IPS DF 4.7 (cell line): ENCODE data around the gene LRRC3B.

Source experiments
- DNase-seq: peaks from one replicate; pipeline ENCODE4 v3.0.0-alpha.2; 2013; ENCODE audit warnings: low spot score; ENCODE audit errors: extremely low read depth

The LRRC3B gene

DNA sequence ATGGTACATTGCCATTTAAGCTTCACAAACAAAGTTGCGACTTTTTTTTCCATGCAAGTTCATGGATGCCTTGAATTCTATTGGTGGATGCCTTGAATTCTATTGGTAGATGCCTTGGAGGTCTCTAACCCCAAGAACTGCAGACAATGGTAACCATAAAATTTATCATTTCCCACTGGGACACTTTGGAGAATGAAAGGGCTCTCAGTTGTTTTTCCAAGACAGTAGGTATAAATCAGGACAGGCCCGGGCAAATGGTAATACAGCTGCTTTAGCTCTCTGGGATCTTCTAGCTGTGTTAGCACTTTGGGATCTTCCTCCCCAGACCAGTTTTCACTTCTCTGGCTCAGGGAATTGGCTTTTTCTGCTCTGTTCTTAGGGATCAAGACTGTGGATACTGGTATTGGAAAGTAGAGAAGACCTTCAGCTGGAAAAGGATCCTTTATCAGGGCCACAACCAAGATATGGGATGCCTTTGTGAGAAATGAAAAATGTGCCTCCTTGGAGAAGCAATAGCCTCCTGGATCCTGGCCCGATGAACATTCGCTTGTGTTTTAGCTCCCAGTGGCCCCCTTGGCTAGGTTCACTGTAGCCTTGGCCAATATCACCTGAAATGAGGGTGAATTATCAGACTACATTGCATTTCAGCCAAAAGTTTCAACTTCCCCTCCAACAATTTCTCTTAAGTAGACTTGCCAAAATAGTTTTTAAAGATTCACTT lies 8.3 kb downstream of the LRRC3B start:
- DNase-seq = no peak

DNA sequence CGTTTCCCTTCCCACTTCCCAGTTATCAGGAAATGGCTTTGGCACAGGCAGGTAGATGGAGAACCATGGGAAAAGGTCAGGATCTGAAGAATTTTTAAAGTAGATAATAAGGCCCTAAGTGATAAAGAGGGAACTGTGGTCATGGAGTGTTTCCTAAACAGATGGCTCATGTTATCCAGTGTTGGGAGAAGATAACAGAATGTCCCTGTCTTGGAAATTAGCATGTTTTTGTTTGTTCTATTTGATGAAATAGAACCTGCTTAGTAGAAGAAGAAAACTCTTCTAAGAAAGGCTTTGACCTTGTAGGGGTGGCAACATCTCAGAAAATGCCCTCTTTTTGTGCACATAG lies 8.8 kb downstream of the LRRC3B start:
- DNase-seq = no peak

DNA sequence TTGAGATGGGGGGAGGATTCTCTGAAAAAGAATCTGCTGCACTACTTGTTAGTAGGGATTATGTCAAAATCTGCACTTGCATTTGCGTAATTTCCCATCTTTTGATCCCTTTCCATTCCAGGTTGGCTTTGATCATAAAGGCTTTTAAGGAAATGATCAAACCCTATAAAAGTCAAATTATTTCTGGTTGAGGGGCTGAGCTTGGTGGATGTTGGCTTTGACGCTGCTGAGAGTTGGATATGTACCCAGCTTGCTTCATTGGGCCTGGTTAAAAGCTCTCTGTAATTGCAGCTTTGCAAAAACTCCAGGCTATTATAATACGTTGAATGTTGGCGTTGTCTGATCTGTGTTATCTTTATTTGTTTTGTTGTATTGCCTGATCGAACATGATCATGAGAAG lies 12.0 kb downstream of the LRRC3B start:
- no peak for DNase-seq

DNA sequence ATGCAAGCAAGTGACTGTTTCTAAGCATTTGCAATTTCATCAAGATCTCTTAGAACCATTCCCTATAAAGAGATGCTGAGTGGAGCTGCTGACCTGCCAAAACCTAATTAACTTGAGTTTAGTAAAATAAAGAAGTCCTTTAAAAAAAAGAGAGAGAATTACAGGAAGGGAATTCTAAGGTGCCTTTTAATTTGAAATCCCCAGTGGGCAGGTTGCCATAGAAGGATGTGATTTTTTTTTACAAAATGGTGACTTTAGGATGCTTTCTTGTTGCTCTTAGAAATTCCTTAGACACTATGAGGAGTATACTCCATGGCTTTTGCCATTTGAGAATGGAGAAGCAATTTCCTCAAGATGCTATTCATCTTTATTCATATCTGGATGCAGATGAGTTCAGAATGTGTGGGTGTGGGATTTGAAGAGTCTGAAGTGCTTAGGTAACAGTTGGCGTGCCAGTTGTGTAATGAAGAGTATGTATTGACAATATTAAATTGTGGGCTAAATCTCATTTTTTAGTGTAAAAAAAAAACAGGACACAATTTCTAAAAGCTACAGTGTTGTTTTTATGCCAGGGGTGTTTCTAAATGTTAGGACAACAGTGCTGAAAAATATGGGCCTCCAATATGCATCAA lies 13.6 kb downstream of the LRRC3B start:
- no peak for DNase-seq

DNA sequence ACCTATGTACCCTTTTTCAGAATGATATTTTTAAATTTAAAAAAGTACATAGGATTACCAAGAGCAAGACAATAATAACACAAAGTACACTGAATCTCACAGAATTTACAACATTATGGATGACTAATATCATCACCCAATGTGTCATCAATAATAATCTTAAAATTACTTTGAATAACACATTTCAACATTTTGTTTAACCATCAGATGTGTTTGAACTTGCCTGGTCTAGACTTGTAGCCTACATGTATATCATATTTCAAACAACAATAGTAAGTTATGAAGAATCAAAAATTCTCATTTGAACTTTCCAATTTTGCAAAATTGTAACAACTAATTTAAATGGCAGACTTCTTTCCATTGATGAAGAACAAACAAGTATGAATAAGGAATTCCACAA lies 15.1 kb downstream of the LRRC3B start:
- DNase-seq = no peak

DNA sequence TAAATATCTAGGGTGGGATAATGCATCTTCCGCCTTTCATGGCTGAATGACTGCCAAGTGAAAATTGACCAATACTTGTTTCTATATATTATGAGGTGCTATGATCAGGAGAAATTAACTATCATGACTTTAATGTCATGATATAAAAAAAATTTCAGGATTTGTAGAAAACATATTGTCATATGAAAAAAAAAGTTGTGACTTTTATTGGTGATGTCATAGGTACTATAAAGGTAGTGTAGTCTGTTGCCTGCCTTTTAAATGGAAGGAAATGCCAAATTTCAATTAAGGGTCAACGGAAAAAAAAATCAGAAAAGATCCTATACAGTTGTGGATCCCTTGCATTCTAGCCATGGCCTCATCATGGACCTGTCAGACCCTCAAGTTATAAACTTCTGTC lies 15.5 kb downstream of the LRRC3B start:
- no peak for DNase-seq

DNA sequence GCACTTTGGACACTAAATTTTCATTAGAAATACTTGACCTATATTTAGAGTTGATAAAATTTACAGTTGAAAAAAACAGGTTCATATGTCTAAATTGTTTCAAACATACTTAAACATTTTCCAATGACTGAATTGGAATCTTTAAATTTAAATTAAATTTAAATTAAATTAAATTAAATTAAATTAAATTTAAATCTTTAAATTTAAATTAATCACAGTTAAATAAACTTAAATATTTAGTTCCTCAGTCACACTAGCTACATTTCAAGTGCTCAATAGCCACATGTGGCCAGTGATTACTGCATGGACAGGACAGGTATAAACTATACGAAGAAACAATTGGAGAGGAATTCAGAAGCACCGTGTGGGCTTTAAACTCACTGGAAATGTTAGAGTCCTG lies 16.8 kb downstream of the LRRC3B start:
- no peak for DNase-seq

DNA sequence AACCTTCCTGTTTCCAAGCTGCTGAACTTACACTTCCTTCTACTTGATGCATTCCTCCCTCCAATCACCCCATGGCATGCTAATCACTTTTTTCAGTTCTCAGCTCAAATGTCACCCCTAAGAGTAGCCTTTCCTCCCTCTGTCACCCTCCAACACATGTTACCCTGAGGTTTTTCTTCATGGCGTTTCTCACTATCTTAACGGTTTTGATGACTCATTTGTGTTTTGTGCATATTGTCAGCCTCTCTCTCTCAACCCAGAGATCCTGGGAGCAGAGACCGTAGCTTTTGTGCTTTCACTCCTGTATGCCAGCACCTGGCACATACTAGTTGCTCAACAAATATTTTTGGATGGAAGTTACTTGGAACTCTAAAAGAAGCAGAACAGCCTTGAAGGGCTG lies 24.5 kb downstream of the LRRC3B start:
- no peak for DNase-seq

DNA sequence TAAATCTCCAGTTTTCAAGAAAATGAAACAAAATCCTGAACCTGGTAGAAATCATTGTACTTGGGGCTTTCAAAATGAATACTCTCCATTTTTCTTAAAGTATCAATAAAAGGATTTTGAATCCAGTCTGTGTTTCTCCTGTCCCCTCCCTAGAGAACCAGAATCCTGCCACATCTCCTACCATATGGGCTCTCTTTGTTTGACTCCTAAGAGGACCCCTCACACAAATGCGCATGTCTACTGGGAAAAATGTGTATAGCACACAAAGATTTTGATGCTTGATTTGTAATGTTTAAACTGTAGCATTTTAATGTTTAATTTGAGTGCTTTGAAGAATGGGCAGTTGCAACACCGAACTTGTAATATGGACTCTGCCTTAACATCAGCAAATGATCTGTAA lies 25.9 kb downstream of the LRRC3B start:
- no peak for DNase-seq

DNA sequence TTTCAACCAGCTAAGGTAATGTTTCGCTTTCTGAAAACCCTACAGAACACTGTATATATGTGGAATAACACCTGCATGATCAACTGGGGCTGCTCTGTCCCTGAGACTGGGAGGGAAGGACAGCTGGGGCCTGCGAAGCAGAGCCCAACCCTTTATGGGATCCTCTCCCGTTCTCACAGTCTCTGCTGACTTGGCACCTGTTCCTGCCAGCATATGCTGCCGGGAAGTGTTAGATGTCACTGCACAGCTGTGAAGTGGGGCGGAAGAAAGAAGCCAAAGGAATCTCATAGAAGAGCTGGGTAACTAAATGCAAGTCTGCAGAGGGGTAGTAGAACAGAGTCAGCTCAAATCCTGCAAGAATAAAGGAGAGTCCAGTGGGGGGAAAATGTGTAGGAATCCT lies 29.6 kb downstream of the LRRC3B start:
- DNase-seq = no peak

DNA sequence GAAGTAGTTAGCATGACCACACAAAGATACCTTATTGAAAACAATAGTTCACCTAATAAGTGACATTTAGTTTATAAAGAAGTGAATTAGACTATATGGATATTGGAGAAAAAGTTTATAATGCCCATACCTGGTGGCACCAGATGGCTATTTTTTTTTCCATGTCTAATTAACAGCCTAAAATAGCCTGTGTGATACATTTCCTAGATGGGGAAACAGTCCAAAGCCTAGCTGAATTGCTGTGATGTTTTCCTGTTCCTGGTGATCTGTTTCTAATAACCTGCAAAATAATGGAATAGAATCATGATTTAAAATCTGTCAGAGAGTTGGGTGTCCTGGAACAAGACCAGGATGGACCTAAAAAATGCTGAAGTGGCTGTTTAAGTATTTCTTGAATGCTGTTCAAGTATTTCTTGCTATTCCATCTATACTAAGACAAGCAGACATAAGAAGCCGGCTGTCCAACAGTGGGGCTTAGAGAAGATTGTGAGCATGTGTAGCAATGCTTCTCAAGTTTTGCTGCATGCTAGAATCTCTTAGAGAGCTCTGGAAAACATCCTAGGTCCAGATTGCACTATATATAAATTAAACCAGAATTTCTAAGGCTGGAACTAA lies 31.3 kb downstream of the LRRC3B start:
- DNase-seq = no peak

DNA sequence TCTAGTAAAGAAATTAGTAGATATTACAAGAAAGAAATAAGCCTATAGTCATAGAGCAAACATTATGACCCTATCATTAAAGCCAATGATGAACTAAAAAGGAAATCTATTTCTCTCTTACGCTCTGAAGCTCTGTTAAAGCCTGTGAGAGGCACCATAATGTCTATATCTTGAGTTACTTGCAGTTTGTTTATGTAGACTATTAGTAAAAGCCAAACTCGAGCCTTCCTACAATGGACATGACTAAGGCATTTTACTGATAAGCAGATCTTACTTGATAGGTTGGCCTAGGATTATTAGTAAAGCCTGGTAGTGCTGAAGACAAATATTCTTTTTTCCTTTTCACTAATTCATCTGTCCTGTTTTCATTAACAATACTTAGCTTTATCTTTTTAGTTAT lies 32.7 kb downstream of the LRRC3B start:
- DNase-seq = no peak

DNA sequence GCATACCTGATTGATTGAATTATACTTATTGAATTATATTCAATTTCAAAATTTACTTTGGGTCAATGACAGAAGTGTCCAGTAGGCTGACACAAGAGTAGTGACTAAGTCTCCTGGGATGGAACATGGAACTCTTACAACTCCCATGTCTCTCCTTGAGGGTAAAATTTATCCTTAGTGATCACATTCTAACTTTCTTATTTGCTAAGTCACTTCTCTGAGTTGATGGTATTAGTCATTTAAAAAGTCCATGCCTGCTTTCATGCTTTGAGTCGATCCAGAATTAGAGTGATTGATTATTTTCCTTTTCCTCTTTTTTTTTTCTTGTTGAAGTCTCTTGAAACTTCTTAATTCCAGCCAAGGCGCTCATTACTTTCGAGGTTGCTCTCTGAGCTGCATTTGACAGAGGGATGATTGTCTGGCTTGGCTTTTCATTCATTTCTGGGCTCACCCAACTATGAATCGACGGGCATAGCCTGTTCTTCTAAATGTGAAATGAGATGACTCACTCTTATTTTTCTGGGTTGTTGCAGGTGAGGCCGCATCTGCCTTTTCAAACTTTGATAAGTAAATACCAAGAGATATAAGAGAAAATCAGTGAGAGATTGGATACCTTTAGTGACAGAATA lies 34.9 kb downstream of the LRRC3B start:
- no peak for DNase-seq

DNA sequence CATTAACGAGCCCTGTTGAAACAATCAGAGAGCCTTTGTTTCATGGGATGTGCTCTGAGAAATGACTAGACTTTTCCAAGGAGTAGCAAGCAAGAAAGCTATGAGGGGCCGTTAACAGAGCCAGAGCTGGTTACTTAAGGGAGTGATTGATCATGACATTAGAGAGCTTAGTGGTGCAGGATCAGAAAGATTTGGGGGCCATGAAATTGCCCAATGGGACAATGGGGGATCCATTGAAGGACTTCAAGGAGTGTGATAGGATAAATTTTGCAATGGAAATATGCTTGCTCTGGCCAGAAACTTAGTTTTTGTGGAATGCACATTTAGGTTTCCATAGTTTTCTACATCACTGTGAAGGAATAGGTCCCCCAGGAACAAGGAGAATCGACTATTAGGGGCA lies 45.6 kb downstream of the LRRC3B start:
- no peak for DNase-seq

DNA sequence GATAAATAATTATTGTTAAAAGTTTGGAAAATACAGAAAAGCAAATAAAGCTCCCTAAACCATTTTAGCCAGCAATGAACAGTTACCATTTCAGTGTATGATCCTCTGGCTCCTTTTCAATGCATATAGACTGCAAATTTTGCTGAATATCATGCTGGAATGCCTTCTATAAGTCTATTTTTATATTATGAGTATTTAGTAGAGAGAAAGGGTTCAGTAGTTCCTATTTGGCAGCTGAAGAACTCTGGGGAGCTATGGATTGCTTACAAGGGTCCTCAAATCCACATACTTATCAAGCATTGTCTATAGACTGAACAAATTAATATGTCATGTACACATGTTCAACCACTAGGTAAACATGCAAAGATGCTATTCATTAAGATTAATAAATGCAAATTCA lies 46.1 kb downstream of the LRRC3B start:
- DNase-seq = no peak

DNA sequence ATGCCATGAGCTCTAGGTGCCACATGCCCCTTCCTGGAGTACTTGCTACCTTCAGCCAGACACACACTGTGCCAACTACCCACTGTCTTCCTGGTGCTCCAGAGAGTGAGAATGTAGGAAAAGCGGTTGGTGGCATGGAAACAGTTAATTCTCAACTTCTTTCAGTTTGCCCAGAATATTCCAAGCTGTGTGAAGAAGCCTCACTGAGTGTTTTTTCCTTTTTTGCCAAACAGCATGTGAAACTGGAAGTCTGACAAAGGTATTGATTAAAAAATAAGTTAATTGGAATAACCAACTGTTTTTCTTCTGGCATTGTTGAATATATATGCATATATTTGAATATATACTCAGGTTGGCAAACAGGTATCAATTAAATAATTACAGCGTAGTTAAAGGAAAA lies 52.8 kb downstream of the LRRC3B start:
- DNase-seq = no peak

DNA sequence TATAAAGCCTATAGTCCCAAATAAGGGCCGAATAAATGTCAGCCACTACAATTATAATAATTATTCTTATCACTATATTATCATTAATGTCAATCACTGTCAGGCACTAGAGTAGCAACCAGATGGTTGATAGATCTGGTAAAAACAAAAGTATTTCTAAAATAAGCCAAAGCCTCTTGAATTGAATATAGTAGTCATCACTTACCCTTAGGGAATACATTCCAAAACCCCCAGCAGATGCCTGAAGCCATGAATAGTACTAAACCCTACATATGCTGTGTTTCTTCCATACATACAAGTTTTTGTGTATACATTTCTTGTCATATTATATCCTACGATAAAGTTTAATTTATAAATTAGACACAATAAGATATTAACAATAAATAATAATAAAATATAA lies 59.1 kb downstream of the LRRC3B start:
- DNase-seq = no peak

DNA sequence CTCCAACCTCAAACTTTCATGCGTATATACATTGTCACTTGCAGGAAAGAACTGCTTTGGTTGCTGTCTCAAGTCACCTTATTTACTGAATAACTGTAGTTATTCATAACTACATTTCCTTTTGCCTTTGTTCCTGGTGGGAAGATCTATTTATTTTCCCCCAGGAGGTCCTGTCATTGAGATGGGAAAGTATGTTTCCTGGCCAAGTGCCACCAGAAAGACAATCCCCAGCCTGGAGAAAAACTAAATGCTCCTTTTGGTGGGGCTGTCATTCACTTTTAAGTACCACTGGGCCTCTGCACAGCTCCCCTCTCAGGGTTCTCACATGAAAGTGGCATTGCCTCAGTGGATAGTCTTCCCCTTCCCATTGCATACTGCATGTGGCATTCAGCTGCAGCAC lies 59.8 kb downstream of the LRRC3B start:
- no peak for DNase-seq

DNA sequence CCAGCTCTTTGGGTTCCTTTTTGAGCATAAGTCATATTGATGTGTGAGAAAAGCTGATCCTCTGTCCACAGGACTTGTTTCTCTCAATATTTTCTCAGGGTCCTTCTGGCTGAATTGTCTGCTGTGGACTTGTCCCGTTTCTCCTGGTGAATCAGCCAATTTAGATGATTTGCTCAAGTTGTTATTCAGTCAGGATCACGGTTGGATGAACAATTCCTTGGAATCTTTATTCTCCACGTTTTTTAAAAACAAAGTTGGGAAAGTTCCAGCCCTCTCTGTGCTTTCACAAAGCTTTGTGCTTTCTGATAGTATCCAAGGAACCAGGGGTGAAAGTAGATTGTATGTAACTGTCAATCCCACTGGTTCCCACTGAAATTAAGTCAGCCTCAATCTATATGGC lies 61.3 kb downstream of the LRRC3B start:
- no peak for DNase-seq

DNA sequence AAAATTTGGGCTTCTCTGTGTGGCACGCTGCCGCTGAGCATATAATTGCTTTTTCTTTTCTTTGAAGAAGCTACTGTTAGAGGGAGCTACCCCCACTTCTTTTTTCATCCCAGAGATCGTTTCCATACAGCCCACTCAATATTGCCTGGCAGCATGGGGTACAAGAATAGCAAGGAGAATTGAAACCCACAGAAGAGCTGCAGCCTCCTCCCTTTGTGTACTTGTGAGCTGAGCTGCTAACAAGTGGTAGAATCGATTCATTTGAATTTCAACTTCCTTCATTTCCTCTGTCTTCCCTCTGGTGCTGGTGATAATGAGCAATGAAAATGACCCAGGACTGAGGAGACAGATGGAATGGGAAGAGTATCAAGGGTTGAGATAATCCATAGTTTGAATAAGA lies 64.9 kb downstream of the LRRC3B start:
- DNase-seq = no peak

DNA sequence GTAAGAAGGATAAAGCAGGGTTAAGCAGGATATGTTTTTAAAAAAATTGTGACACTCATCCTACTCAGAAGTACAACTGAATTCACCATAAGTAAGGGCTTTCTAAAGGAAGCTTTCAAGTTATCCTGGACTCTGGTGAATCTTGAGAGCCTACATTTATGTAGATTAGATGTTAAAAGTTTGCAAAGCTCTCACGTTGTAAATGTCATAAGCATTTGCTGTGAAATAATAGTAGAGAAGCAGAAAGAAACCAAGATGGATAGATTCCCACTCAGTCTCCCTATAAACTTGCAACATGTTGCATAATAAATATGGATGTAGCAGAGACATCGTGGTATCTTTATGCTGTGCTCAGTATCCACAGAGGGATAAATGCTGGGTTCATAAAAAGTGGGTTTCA lies 77.0 kb downstream of the LRRC3B start:
- no peak for DNase-seq

DNA sequence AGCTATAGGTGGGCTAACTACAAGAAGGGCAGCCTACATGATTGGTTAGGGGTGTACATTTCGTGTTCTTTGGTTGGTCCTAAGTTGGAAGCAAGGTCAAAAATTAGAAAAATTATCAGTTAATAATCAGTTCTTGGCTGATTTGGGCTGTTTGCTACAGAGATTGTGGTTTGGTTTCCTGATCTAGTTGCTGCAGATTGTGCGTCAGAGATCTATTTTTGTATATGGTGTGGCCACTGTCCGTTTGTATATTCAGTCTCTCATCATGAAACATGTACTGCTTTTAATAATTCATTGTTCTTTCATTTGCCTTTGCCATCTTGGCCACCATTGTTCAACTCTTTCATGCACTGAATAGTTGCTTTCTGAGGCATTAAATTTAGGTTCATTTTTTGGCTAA lies 80.9 kb downstream of the LRRC3B start:
- DNase-seq = no peak

DNA sequence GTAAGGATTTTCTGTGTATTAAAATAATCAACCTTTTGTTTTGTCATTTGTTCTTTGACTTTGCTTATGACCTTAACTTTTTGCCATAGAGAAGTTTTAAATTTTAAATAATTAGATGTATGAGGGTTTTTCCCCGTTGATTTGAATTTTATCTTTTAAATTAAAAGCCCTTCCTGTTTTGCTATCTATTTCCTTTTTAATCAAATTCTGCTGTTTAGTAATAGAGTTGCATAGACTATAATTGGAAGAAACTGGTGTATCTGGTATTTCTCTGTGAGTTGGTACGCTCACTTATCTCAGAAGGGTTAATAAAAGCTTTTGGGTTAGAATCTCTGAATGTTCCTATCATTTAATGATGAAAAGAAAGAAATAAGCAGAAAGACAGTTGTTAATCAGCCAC lies 82.2 kb downstream of the LRRC3B start:
- DNase-seq = no peak
